Immature natural killer cell (primary cell): ENCODE results near the gene MRPS18A. TPM values are rescaled to one million over a fixed set of nuclear protein-coding genes. Genes with fewer than 3 reads are reported as not detected.
"Not testable (repeated sequence)": the region's sequence is repeated elsewhere in the genome, so short reads cannot be mapped to it uniquely, and the experiment has no call there.

Experiments
- DNase-seq, 3 donors: peaks; one replicate each; pipeline ENCODE4 v3.0.0; 2022; ENCODE audit warnings: mixed read lengths in 1 of 3
- H3K27ac Mint-ChIP-seq, 6 donors: one replicate each; pipeline ENCODE4 v1.8.0; 2020; ENCODE audit warnings: mixed read lengths in 6 of 6, mild to moderate bottlenecking in 5 of 6, inconsistent platforms in 4 of 6, moderate library complexity in 3 of 6
- H3K27me3 Mint-ChIP-seq, 3 donors: one replicate each; pipeline ENCODE4 v1.8.0; 2020 to 2021; ENCODE audit warnings: low read depth in 3 of 3, mild to moderate bottlenecking in 3 of 3, mixed read lengths in 3 of 3, moderate library complexity in 3 of 3, inconsistent platforms in 1 of 3
- H3K36me3 Mint-ChIP-seq, 3 donors: one replicate each; pipeline ENCODE4 v1.8.0; 2020; ENCODE audit warnings: mixed read lengths in 3 of 3, inconsistent platforms in 2 of 3, mild to moderate bottlenecking in 2 of 3
- H3K4me1 Mint-ChIP-seq, 2 donors: one replicate each; pipeline ENCODE4 v1.8.0; 2020; ENCODE audit warnings: inconsistent platforms in 2 of 2, mild to moderate bottlenecking in 2 of 2, mixed read lengths in 2 of 2, moderate library complexity in 1 of 2
- H3K4me3 Mint-ChIP-seq, 5 donors: one replicate each; pipeline ENCODE4 v1.8.0; 2020; ENCODE audit warnings: mild to moderate bottlenecking in 5 of 5, mixed read lengths in 5 of 5, inconsistent platforms in 3 of 5, moderate library complexity in 3 of 5
- H3K9me3 Mint-ChIP-seq, 6 donors: one replicate each; pipeline ENCODE4 v1.8.0; 2020; ENCODE audit warnings: mild to moderate bottlenecking in 6 of 6, mixed read lengths in 6 of 6, inconsistent platforms in 4 of 6, moderate library complexity in 3 of 6
- polyA plus RNA-seq, 3 donors: library from polyadenylated mRNA; unstranded; fragments of 300-500 nt; fragmentation: Illumina TruSeq; gene quantifications; one replicate each; pipeline ENCODE4 v1.2.3, GENCODE V29; 2021

MRPS18A gene
- polyA plus RNA-seq, 3 donors from 2014 or later, result 53.6 to 83.9 (median 65.6) TPM

DNA sequence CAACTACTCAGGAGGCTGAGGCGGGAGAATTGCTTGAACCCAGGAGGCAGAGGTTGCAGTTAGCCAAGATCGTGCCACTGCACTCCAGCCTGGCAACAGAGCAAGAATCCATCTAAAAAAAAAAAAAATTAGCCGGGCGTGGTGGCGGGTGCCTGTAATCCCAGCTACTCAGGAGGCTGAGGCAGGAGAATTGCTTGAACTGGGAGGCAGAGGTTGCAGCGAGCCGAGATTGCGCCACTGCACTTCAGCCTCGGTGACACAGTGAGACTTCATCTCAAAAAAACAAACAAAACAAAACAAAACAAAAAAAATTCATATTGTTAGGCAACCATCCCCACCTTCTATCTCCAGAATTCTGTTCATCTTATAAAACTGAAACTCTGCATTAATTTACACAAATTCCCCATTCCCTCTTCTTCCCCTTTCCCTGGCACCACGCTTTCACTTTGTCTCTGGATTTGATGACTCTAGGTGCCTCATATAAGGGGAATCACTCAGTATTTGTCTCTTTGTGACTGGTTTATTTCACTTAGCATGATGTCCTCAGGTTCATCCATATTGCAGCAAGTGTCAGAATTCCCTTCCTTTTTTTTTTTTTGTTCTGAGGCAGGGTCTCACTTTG, 13.5 kb upstream of the MRPS18A start:
- H3K9me3 Mint-ChIP-seq, DNase-seq, H3K4me1 Mint-ChIP-seq, H3K4me3 Mint-ChIP-seq, H3K36me3 Mint-ChIP-seq: not testable (repeated sequence)
- Mint-ChIP-seq H3K27me3 (peaks cover 6 to 18% (median 11%) of the 10 kb centered on the region in 3 donors), H3K27ac (peak overlapping the region in 1 of 6 donors; percentile 11)

- Mint-ChIP-seq H3K27me3 (peaks cover 3 to 16% (median 11%) of the 10 kb centered on the region in 3 donors), H3K27ac (no peak overlapping the region), H3K9me3 (no peaks in the 10 kb centered on the region), H3K36me3 (no peaks in the 10 kb centered on the region), H3K4me1 (no peaks in the 10 kb centered on the region), H3K4me3 (no peak overlapping the region)
- DNase-seq, result no peak
These were observed 12.1 kb upstream of the MRPS18A start for GRCh38 chr6:43699564-43700186.

GRCh38 chr6:43698584-43699349, 11.2 kb upstream of the MRPS18A start:
- H3K36me3 Mint-ChIP-seq, result peaks cover 0 to 4% (median 0%) of the 10 kb centered on the region in 3 donors
- no peak overlapping the region for H3K27ac Mint-ChIP-seq
- peaks cover 3 to 18% (median 11%) of the 10 kb centered on the region in 3 donors for H3K27me3 Mint-ChIP-seq
- H3K4me3 Mint-ChIP-seq, result no peak overlapping the region
- H3K9me3 Mint-ChIP-seq, result no peaks in the 10 kb centered on the region
- H3K4me1 Mint-ChIP-seq, result no peaks in the 10 kb centered on the region
- DNase-seq, result no peak

GRCh38 chr6:43697421-43697820, 9.8 kb upstream of the MRPS18A start:
- Mint-ChIP-seq H3K4me1 (no peaks in the 10 kb centered on the region), H3K4me3 (no peak overlapping the region), H3K27ac (no peak overlapping the region), H3K36me3 (peaks cover 0 to 4% (median 0%) of the 10 kb centered on the region in 3 donors), H3K9me3 (no peaks in the 10 kb centered on the region), H3K27me3 (peaks cover 3 to 15% (median 11%) of the 10 kb centered on the region in 3 donors)
- DNase-seq, result no peak

DNA sequence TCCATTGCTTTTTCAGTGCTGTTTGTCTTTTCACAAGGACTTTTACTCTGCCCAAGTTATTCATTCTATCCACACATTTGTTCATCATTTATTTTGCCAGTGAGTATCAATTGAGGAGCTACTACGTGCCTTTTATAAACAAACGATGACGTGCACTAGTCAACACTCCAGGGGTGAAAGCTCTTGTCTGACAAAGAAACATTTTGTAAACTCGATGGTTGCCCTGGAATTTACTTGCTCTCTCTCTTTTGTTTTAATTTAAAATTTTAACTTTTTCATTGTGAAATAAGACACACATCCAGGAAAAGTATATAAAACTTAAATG, 8.3 kb upstream of the MRPS18A start:
- Mint-ChIP-seq H3K4me3 (no peak overlapping the region), H3K9me3 (no peaks in the 10 kb centered on the region), H3K36me3 (peaks cover 0 to 4% (median 0%) of the 10 kb centered on the region in 3 donors), H3K27me3 (peaks cover 3 to 15% (median 10%) of the 10 kb centered on the region in 3 donors), H3K4me1 (no peaks in the 10 kb centered on the region), H3K27ac (no peak overlapping the region)
- DNase-seq, result no peak

DNA sequence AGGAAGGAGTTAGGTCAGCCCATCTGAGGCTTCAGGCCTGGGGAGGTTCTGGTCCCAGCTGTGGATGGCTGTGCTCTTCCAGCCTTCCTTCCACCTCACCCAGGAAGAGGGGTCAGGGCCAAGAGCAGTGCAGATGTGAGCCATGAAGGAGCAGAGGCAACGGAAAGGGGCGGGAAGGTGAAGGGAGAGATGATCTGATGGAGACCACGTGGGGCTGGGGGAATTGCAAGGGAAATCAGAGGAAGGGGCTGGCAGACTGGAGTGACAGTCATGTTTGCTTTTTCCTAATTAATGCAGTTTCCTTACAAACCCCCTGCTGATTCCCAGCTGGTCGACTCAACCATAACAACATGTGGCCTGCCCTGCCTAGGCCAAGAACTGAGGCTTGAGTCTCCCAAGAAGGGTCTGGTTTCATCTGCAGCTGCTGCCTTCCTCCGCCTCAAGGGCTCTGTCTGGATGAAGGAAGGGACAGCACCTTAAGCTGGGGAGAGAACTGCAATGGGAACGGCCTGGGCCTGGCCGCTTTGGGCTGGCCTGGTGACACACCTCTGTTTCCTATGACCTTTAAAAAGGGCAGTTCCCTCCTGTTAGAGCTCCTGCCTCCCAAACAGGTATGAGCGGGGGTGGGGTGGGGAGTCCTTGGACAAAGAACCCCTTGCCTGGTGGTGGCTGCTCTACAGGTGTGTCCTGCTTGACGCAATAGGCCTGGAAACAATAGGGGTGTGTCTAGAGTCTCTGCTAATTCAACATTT, 7.8 kb upstream of the MRPS18A start:
- DNase-seq, result no peak
- Mint-ChIP-seq H3K27me3 (peaks cover 3 to 13% (median 10%) of the 10 kb centered on the region in 3 donors), H3K27ac (no peak overlapping the region), H3K36me3 (peaks cover 0 to 4% (median 0%) of the 10 kb centered on the region in 3 donors), H3K4me1 (no peaks in the 10 kb centered on the region), H3K4me3 (no peak overlapping the region), H3K9me3 (no peaks in the 10 kb centered on the region)

DNA sequence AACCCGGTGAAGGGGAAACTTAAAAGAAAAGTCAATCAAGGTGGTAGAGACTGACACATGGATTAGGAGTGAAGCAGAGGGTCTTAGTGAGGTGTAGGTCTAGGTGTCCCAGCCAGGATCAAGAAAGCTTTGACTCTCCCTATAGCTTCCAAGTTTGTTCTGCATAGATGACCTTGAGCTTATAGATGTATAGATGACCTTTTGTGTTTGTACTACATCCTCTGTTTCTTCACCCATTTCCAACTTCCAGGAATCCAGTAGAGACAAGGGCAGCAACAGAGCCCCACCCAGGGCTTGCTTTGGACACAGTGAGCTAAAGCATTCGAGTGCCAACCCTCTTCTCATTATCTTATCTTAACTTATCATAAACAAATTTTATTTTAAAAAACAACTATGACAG, 1.8 kb upstream of the MRPS18A start:
- Mint-ChIP-seq H3K4me3 (peak overlapping the region in 4 of 5 donors; percentile 15 to 98 (median 66)), H3K4me1 (peaks cover 30 to 39% of the 10 kb centered on the region in 2 donors), H3K27me3 (peaks cover 6 to 8% (median 6%) of the 10 kb centered on the region in 3 donors), H3K9me3 (no peaks in the 10 kb centered on the region), H3K27ac (no peak overlapping the region), H3K36me3 (peaks cover 0 to 2% (median 0%) of the 10 kb centered on the region in 3 donors)
- no peak for DNase-seq

- Mint-ChIP-seq H3K36me3 (peaks cover 0 to 4% (median 0%) of the 10 kb centered on the region in 3 donors), H3K27me3 (peaks cover 2 to 6% (median 5%) of the 10 kb centered on the region in 3 donors), H3K9me3 (no peaks in the 10 kb centered on the region), H3K4me1 (peaks cover 47 to 61% of the 10 kb centered on the region in 2 donors), H3K27ac (peak overlapping the region; percentile 86 to 92 (median 91)), H3K4me3 (peak overlapping the region; percentile 96 to 98 (median 97))
- DNase-seq, result no peak
These were observed 533 bp downstream of the MRPS18A start for GRCh38 chr6:43687079-43687436.

DNA sequence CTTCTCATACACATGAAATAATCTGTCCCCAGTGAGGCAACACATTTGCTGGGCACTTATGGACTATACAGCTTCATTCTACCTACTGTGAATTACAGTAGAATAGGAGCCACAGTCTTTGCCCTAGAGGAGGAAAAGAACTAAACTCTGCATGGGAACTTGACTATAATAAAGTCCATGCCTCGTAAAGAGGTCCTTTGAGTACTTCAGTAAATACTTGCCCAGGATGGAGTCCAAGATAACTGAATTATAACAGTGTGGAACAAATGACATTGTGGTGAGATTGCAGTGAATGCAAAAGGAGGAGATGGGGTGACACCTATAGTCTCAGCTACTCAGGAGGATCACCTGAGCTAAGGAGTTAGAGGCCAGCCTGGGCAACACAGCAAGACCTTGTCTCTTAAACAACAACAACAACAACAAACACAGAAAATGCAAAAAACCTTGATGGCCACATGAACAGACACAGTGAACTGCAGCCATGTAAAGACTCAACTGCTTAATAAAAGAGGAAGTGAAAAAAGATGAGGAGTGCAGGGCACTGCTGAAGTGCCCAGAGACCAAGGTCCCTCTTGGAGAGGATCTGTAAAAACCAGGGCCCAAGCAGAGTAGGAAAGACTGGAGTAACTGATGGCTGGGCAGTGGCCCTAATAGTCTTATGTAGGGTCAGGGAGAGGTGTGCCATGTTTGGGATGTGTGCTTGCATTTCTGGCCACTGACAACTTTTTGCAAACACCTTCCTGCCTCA, 3.7 kb downstream of the MRPS18A start:
- Mint-ChIP-seq H3K27me3 (peaks cover 2 to 4% (median 3%) of the 10 kb centered on the region in 3 donors), H3K9me3 (no peaks in the 10 kb centered on the region), H3K36me3 (peaks cover 0 to 8% (median 8%) of the 10 kb centered on the region in 3 donors), H3K27ac (no peak overlapping the region), H3K4me1 (peaks cover 53 to 71% of the 10 kb centered on the region in 2 donors), H3K4me3 (no peak overlapping the region)
- DNase-seq, result no peak

DNA sequence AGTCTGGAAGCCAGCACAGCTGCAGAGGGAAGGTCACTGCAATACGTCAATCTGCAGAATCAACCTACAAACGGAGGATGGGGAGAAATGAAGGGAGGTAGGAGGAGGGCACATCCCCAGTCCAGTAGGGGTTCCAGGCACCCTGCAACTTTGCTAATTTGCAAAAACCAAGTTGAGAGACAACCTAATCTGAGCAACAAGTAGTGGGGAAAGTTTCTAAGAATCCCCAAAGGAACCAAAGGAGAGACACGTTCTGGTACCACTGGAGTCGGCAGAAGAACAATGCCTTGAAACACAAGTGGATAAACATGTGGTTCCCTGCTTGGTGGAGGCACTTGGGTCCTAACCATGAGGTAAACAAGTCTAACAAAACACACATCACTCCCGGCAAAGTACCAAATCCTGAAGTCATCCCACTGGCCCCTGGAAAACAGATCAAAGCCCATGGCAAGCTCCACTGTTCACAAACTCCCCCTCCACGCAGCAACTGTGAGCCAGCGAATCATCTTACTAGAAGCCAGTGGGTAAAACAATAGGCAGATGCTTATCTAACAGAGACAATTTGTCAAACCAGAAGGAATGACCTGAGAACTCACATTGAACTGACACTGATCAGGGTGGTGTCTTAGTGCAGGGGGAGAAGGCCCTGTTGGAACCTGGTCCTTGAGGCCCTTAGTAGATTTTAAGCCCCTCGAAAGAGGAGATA, 4.7 kb downstream of the MRPS18A start:
- H3K4me3 Mint-ChIP-seq, result no peak overlapping the region
- peaks cover 48 to 65% of the 10 kb centered on the region in 2 donors for H3K4me1 Mint-ChIP-seq
- H3K27ac Mint-ChIP-seq, result peak overlapping the region in 1 of 6 donors; percentile 12
- no peak for DNase-seq
- peaks cover 0 to 17% (median 9%) of the 10 kb centered on the region in 3 donors for H3K36me3 Mint-ChIP-seq
- H3K27me3 Mint-ChIP-seq, result peaks cover 0 to 2% (median 1%) of the 10 kb centered on the region in 3 donors
- no peaks in the 10 kb centered on the region for H3K9me3 Mint-ChIP-seq

GRCh38 chr6:43681303-43681702, 6.3 kb downstream of the MRPS18A start:
- H3K27ac Mint-ChIP-seq, result no peak overlapping the region
- H3K27me3 Mint-ChIP-seq, result peaks cover 0 to 1% (median 0%) of the 10 kb centered on the region in 3 donors
- DNase-seq, result no peak
- H3K9me3 Mint-ChIP-seq, result no peaks in the 10 kb centered on the region
- H3K36me3 Mint-ChIP-seq, result peaks cover 0 to 21% (median 12%) of the 10 kb centered on the region in 3 donors
- no peak overlapping the region for H3K4me3 Mint-ChIP-seq
- peaks cover 32 to 49% of the 10 kb centered on the region in 2 donors for H3K4me1 Mint-ChIP-seq

- Mint-ChIP-seq H3K27ac (peak overlapping the region in 1 of 6 donors; percentile 29), H3K9me3 (no peaks in the 10 kb centered on the region), H3K4me1 (peaks cover 28 to 43% of the 10 kb centered on the region in 2 donors), H3K36me3 (peaks cover 0 to 27% (median 12%) of the 10 kb centered on the region in 3 donors), H3K27me3 (peaks cover 0 to 1% (median 0%) of the 10 kb centered on the region in 3 donors), H3K4me3 (no peak overlapping the region)
- DNase-seq, result no peak
These were observed 7.0 kb downstream of the MRPS18A start for GRCh38 chr6:43680308-43681200.
